ENCODE data around the gene SLC10A1. TPM values are rescaled to one million over a fixed set of nuclear protein-coding genes. Genes with fewer than 3 reads are reported as not detected.

Gene SLC10A1
- polyA plus RNA-seq, 1 donor (not counting 4 experiments of a cell fraction or from before 2014, with no cell fraction given) = not detected

DNA sequence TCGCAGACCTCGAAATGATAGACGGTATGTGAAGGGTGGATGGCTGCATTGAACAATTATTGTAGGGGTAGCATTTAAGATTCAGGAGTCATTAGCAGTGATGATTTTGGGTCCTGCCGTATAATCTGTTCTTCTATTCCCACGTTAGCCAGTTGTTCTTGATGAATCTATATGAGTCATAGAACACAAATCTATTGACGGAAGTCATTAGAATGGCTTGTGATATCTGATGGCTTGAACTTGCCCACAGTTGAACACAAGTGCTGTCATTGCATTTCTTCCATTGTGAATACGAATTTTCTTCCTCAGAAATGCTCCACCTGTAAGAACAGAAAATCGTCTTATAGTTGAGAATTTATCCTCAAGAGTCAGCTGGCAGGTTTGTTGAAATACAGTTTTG lies 28.2 kb downstream of the SLC10A1 start:
- H3K4me2 ChIP-seq (ENCODE audit: control insufficient read depth, extremely low read depth, insufficient read depth, low read depth, low read length) = peak overlapping the region; percentile 88
- peaks cover 27 to 55% of the 10 kb centered on the region in 2 experiments for H3K36me3 ChIP-seq (ENCODE audit: control insufficient read depth in 2 of 2, extremely low read depth in 1 of 2, insufficient read depth in 2 of 2, low read length in 2 of 2)
- H3K4me3 ChIP-seq (ENCODE audit: control insufficient read depth in 2 of 3, extremely low read depth in 1 of 3, insufficient read depth in 2 of 3, low read depth in 1 of 3, low read length in 3 of 3) = peak overlapping the region; percentile 85 to 100 (median 99)
- H3K9me1 ChIP-seq (ENCODE audit: control insufficient read depth, extremely low read depth, insufficient read depth, low read length) = peaks cover 2% of the 10 kb centered on the region
- no peak for FAIRE-seq
- H3K4me1 ChIP-seq (ENCODE audit: control insufficient read depth, extremely low read depth, insufficient read depth, low read length) = peaks cover 14% of the 10 kb centered on the region
- no peak overlapping the region for H3K27ac ChIP-seq (ENCODE audit: control insufficient read depth, insufficient read depth, low read length)
- H3K9ac ChIP-seq (ENCODE audit: control insufficient read depth, extremely low read depth, insufficient read depth, low read length) = peak overlapping the region; percentile 100
- dilution Hi-C loops (cut with MboI; ENCODE audit: extremely low pct_ligation_motif_present, low sequenced_read_pairs) = no loop called here
- H4K20me1 ChIP-seq (ENCODE audit: control insufficient read depth, extremely low read depth, insufficient read depth, low read length) = peaks cover 20% of the 10 kb centered on the region
- H3K79me2 ChIP-seq (ENCODE audit: control insufficient read depth, insufficient read depth, low read length) = peaks cover 40% of the 10 kb centered on the region
- no peaks in the 10 kb centered on the region for H3K9me3 ChIP-seq (ENCODE audit: control insufficient read depth, low read depth, low read length)
- no peak for DNase-seq (ENCODE audit: low read depth, low spot score)
- TF ChIP-seq EZH2 (IDR thresholded peaks at IDR 0.05; ENCODE audit: low read length) = no peak
- H2AFZ ChIP-seq (ENCODE audit: control insufficient read depth, low read length) = no peak overlapping the region
- no peaks in the 10 kb centered on the region for H3K27me3 ChIP-seq (ENCODE audit: control insufficient read depth, extremely low read depth, insufficient read depth, low read length)

DNA sequence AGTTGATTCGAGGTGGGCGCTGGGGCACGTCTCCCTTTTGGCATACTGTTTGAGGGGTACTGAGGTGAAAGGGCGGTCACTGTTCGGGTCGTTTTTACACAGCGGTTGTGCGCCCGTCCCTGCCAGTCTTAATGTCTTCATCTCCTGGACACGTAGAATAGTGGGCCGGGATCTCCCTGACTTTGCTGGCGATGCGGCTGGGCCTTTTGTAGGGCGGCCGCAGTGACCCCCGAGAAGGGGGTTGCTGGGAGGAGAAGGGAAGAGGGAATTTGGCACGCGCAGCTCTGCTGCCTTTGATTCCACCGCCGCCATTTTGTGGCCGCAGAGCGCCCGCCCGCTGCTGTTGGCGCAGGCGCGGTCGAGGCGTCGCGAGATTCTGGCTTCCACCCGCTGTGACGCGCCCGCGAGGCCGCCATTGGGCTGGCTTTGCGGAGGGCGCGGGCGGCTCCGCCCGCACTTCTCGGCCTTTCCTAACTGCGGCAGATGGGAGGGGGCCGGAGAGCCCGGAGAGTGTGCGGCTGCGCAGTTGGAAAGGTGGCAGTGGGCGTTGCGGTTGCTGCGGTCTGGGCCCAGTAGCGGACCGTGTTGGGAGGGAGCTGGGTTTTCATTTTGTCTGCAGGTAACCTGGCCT lies 29.6 kb downstream of the SLC10A1 start:
- Histone ChIP-seq H3K79me2 (ENCODE audit: control insufficient read depth, insufficient read depth, low read length) (peaks cover 40% of the 10 kb centered on the region), H3K4me3 (ENCODE audit: control insufficient read depth in 2 of 3, extremely low read depth in 1 of 3, insufficient read depth in 2 of 3, low read depth in 1 of 3, low read length in 3 of 3) (peak overlapping the region; percentile 85 to 100 (median 99)), H3K9me3 (ENCODE audit: control insufficient read depth, low read depth, low read length) (no peaks in the 10 kb centered on the region), H3K27me3 (ENCODE audit: control insufficient read depth, extremely low read depth, insufficient read depth, low read length) (no peaks in the 10 kb centered on the region), H3K4me1 (ENCODE audit: control insufficient read depth, extremely low read depth, insufficient read depth, low read length) (peaks cover 14% of the 10 kb centered on the region), H3K9ac (ENCODE audit: control insufficient read depth, extremely low read depth, insufficient read depth, low read length) (peak overlapping the region; percentile 100), H3K9me1 (ENCODE audit: control insufficient read depth, extremely low read depth, insufficient read depth, low read length) (peaks cover 2% of the 10 kb centered on the region), H3K27ac (ENCODE audit: control insufficient read depth, insufficient read depth, low read length) (peak overlapping the region; percentile 100), H2AFZ (ENCODE audit: control insufficient read depth, low read length) (peak overlapping the region; percentile 78), H3K36me3 (ENCODE audit: control insufficient read depth in 2 of 2, extremely low read depth in 1 of 2, insufficient read depth in 2 of 2, low read length in 2 of 2) (peaks cover 24 to 44% of the 10 kb centered on the region in 2 experiments), H4K20me1 (ENCODE audit: control insufficient read depth, extremely low read depth, insufficient read depth, low read length) (peaks cover 20% of the 10 kb centered on the region), H3K4me2 (ENCODE audit: control insufficient read depth, extremely low read depth, insufficient read depth, low read depth, low read length) (peak overlapping the region; percentile 88)
- DNase-seq (ENCODE audit: low read depth, low spot score) (no peak), FAIRE-seq (no peak)
- dilution Hi-C loops (cut with MboI; ENCODE audit: extremely low pct_ligation_motif_present, low sequenced_read_pairs) = no loop called here
- TF ChIP-seq, protein P1, sequence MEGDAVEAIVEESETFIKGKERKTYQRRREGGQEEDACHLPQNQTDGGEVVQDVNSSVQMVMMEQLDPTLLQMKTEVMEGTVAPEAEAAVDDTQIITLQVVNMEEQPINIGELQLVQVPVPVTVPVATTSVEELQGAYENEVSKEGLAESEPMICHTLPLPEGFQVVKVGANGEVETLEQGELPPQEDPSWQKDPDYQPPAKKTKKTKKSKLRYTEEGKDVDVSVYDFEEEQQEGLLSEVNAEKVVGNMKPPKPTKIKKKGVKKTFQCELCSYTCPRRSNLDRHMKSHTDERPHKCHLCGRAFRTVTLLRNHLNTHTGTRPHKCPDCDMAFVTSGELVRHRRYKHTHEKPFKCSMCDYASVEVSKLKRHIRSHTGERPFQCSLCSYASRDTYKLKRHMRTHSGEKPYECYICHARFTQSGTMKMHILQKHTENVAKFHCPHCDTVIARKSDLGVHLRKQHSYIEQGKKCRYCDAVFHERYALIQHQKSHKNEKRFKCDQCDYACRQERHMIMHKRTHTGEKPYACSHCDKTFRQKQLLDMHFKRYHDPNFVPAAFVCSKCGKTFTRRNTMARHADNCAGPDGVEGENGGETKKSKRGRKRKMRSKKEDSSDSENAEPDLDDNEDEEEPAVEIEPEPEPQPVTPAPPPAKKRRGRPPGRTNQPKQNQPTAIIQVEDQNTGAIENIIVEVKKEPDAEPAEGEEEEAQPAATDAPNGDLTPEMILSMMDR (optimal IDR thresholded peaks at IDR 0.05 in 1 of 3, IDR thresholded peaks at IDR 0.05 in 1 of 3, conservative IDR thresholded peaks at IDR 0.05 in 1 of 3; ENCODE audit: extremely low read depth in 1 of 3, insufficient read depth in 2 of 3, low read length in 3 of 3) = no peak
- TF ChIP-seq EZH2 (IDR thresholded peaks at IDR 0.05; ENCODE audit: low read length) = no peak

Data from keratinocyte (primary cell).